Suppressor macrophage treated with lipopolysaccharide for 1 hour (primary cell): ENCODE data around the gene MS4A6A.

Experiments used
- DNase-seq, 3 donors: peaks; one replicate each; pipeline ENCODE4 v3.0.0-alpha.2; 2020 to 2022

The MS4A6A gene

DNA sequence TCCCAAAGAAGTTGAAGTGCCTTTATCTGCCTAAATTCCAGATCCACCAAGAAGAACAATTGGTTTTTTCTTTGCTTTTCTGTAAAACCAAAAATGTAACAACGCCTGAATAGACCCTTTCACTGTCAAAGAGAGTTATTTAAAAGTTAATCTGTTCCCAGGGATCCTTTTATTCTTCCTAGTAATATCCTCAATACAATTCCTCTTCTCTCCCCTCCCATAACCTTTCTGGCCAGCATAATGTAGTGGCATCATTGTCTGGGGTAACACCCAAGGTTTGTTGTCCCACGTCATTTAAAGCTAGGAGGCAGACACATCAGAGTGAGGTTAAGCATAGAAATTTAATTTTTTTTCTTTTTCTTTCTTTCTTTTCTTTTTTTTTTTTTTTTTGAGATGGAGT is 54.5 kb downstream of the MS4A6A start:
- DNase-seq, result no peak

- no peak for DNase-seq
Observed at GRCh38 chr11:60127311-60127811, 55.5 kb downstream of the MS4A6A start.

DNA sequence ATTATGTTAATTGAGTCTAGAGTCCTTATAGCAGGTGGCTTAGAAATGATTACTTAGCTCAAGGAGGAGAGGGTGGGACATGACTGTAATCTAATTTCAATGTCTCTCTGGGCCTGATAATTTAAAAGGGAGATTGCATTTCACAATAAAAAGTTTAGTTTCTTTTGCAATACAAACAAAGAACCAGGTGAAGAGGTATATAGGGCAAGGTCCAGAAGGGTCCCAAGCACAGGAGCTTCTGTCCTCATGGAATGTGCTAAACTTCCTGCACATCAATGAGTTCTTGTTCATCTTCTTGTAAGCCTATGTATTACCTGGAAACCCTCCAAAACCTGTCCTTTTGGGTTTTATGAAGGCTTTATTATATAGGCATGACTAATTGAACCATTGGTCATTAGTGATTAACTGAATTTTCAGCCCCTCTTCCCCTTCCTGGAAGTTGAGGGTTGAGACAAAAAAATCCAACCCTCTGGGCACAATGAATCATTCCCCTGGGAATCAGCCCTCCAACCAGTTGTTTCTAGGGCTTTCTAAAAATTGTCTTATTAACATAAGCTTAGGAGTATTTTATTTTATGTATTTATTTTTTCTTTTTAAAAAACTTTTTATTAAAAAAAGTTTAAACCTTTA is 56.8 kb downstream of the MS4A6A start:
- peak in 1 of 3 donors; percentile 16 for DNase-seq

DNA sequence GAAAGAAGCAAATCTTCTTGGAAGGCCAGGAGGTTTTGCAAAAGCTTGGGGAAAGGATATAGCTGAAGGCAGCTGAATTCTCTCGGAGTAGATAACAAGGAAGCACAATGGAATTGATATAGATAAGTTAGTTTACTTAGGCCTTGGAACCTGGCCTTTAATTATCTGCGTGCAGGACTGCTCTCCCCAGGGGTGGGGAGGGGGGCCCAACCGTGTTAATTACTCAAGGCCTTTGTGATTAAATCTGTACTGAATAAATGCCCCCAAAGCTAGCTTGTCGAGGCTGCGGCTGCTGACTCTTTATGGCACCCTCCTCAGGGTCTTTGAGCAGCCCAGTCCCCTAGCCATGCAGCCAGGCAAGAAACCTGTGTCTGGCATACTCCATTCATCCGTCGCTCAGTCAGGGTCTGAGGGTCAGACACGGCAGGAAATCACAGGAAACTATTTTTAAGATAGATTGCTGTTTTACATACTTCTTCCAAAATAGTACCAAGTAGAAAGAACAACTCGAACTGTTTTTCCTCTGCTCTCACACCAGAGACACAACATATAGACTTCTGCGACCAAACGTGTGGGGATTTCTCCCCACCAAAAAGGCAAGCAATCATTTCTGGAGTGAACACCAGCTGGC is 58.0 kb downstream of the MS4A6A start:
- no peak for DNase-seq
